HEK293 (cell line): ENCODE measurements around the gene TTLL11.

ENCODE experiments used
- CTCF ChIP-seq: fragments of 450-650 bp; formaldehyde crosslinking; IDR thresholded peaks from 2 replicates; pipeline ENCODE4 v1.5.1; 2016; ENCODE audit warnings: missing biosample characterization, missing genetic modification characterization
- KLF16 ChIP-seq: fragments of 450-650 bp; formaldehyde crosslinking; IDR thresholded peaks from 2 replicates; pipeline ENCODE4 v1.5.1; 2017; ENCODE audit warnings: missing biosample characterization, missing genetic modification characterization
- MYNN ChIP-seq: fragments of 450-650 bp; formaldehyde crosslinking; IDR thresholded peaks from 2 replicates; pipeline ENCODE4 v1.5.1; 2016; ENCODE audit warnings: missing biosample characterization, missing genetic modification characterization, borderline replicate concordance
- REST ChIP-seq: fragments of 450-650 bp; formaldehyde crosslinking; IDR thresholded peaks from 2 replicates; pipeline ENCODE4 v1.5.1; 2016; ENCODE audit warnings: missing biosample characterization, missing genetic modification characterization
- TCF7L2 ChIP-seq: IDR thresholded peaks from 2 replicates; pipeline ENCODE4 v1.6.1; 2011; ENCODE audit warnings: low read depth, mild to moderate bottlenecking, inconsistent platforms, low read length, moderate library complexity, borderline replicate concordance
- ZNF121 ChIP-seq: fragments of 450-650 bp; formaldehyde crosslinking; IDR thresholded peaks from 2 replicates; pipeline ENCODE4 v1.5.1; 2016; ENCODE audit warnings: missing biosample characterization, missing genetic modification characterization
- ZNF558 ChIP-seq: fragments of 450-650 bp; formaldehyde crosslinking; IDR thresholded peaks from 2 replicates; pipeline ENCODE4 v1.5.1; 2016; ENCODE audit warnings: missing biosample characterization, missing genetic modification characterization
- ZNF626 ChIP-seq: fragments of 450-650 bp; sonication (Bioruptor Pico); formaldehyde crosslinking; IDR thresholded peaks from 2 replicates; pipeline ENCODE4 v1.5.1; 2018; ENCODE audit warnings: missing biosample characterization, missing genetic modification characterization, inconsistent platforms

GRCh38 chr9:121840838-121841760 lies 252.0 kb downstream of the TTLL11 start:
- no peak for TF ChIP-seq TCF7L2
- no peak for TF ChIP-seq CTCF (tag by site-specific recombination)
- TF ChIP-seq ZNF121 (tag by site-specific recombination) = no peak
- no peak for TF ChIP-seq REST (tag by site-specific recombination)
- TF ChIP-seq ZNF626 (tag by site-specific recombination) = no peak
- no peak for TF ChIP-seq KLF16 (tag by site-specific recombination)
- no peak for TF ChIP-seq ZNF558 (tag by site-specific recombination)
- no peak for TF ChIP-seq MYNN (tag by site-specific recombination)
